ENCODE data around the gene TESK2.
"Not testable (repeated sequence)": the region's sequence is repeated elsewhere in the genome, so short reads cannot be mapped to it uniquely, and the experiment has no call there.

Gene TESK2

GRCh38 chr1:45510036-45510971 lies 19.3 kb upstream of the TESK2 start:
- no peak for DNase-seq (ENCODE audit: low read depth in 2 of 2)

GRCh38 chr1:45508295-45509151 lies 17.6 kb upstream of the TESK2 start:
- no peak for DNase-seq (ENCODE audit: low read depth in 2 of 2)

- no peak for DNase-seq (ENCODE audit: low read depth in 2 of 2)
Measured at GRCh38 chr1:45507893-45508292, 16.9 kb upstream of the TESK2 start.

- no peak for DNase-seq (ENCODE audit: low read depth in 2 of 2)
Measured at GRCh38 chr1:45507195-45507594, 16.2 kb upstream of the TESK2 start.

GRCh38 chr1:45503462-45504360 lies 12.7 kb upstream of the TESK2 start:
- DNase-seq (ENCODE audit: low read depth in 2 of 2), result no peak

GRCh38 chr1:45501505-45501859 lies 10.5 kb upstream of the TESK2 start:
- DNase-seq (ENCODE audit: low read depth in 2 of 2), result no peak

GRCh38 chr1:45499415-45499769 lies 8.4 kb upstream of the TESK2 start:
- DNase-seq (ENCODE audit: low read depth in 2 of 2), result no peak

GRCh38 chr1:45498279-45498678 lies 7.3 kb upstream of the TESK2 start:
- DNase-seq (ENCODE audit: low read depth in 2 of 2), result no peak

GRCh38 chr1:45493116-45493697 lies 2.2 kb upstream of the TESK2 start:
- no peak for DNase-seq (ENCODE audit: low read depth in 2 of 2)

GRCh38 chr1:45492691-45493090 lies 1.7 kb upstream of the TESK2 start:
- no peak for DNase-seq (ENCODE audit: low read depth in 2 of 2)

GRCh38 chr1:45491487-45492260 lies 711 bp upstream of the TESK2 start:
- DNase-seq (ENCODE audit: low read depth in 2 of 2), result no peak

GRCh38 chr1:45490121-45490625 lies 790 bp downstream of the TESK2 start:
- DNase-seq (ENCODE audit: low read depth in 2 of 2), result no peak

GRCh38 chr1:45489379-45489778 lies 1.6 kb downstream of the TESK2 start:
- DNase-seq (ENCODE audit: low read depth in 2 of 2), result not testable (repeated sequence)

GRCh38 chr1:45488666-45489377 lies 2.1 kb downstream of the TESK2 start:
- no peak for DNase-seq (ENCODE audit: low read depth in 2 of 2)

GRCh38 chr1:45485949-45486348 lies 5.0 kb downstream of the TESK2 start:
- DNase-seq (ENCODE audit: low read depth in 2 of 2), result no peak

GRCh38 chr1:45479039-45479748 lies 11.8 kb downstream of the TESK2 start:
- no peak for DNase-seq (ENCODE audit: low read depth in 2 of 2)

- DNase-seq (ENCODE audit: low read depth in 2 of 2), result no peak
Measured at GRCh38 chr1:45478121-45478814, 12.7 kb downstream of the TESK2 start.

- no peak for DNase-seq (ENCODE audit: low read depth in 2 of 2)
Measured at GRCh38 chr1:45477646-45478045, 13.3 kb downstream of the TESK2 start.

GRCh38 chr1:45474194-45474593 lies 16.8 kb downstream of the TESK2 start:
- not testable (repeated sequence) for DNase-seq (ENCODE audit: low read depth in 2 of 2)

Data from stimulated activated CD8-positive, alpha-beta memory T cell treated with anti-CD3 and anti-CD28 coated beads, Interleukin-7, amount 100 ng/mL, for 1 hour (primary cell).